B cell (primary cell): Measurements from ENCODE around the gene MRPL4.

Source experiments
- EZH2 ChIP-seq: IDR thresholded peaks from 2 replicates; pipeline ENCODE4 v1.6.1; 2012; ENCODE audit warnings: borderline replicate concordance, low read depth, mild to moderate bottlenecking, moderate library complexity, low read length; ENCODE audit not compliant: insufficient read depth, poor library complexity, severe bottlenecking
- TF ChIP-seq, protein P1 (sequence below): fragments of 200-600 bp; IDR thresholded peaks from one replicate; pipeline ENCODE4 v1.8.0; 2022; ENCODE audit warnings: antibody characterized with exemption, mild to moderate bottlenecking

DNA sequence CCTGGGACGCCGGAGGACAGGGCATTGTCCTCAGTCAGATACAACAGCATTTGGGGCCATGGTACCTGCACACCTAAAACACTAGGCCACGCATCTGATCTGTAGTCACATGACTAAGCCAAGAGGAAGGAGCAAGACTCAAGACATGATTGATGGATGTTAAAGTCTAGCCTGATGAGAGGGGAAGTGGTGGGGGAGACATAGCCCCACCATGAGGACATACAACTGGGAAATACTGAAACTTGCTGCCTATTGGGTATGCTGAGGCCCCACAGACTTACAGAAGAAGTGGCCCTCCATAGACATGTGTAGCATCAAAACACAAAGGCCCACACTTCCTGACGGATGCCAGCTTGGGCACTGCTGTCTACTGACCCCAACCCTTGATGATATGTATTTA is 33.4 kb downstream of the MRPL4 start:
- TF ChIP-seq, protein P1, sequence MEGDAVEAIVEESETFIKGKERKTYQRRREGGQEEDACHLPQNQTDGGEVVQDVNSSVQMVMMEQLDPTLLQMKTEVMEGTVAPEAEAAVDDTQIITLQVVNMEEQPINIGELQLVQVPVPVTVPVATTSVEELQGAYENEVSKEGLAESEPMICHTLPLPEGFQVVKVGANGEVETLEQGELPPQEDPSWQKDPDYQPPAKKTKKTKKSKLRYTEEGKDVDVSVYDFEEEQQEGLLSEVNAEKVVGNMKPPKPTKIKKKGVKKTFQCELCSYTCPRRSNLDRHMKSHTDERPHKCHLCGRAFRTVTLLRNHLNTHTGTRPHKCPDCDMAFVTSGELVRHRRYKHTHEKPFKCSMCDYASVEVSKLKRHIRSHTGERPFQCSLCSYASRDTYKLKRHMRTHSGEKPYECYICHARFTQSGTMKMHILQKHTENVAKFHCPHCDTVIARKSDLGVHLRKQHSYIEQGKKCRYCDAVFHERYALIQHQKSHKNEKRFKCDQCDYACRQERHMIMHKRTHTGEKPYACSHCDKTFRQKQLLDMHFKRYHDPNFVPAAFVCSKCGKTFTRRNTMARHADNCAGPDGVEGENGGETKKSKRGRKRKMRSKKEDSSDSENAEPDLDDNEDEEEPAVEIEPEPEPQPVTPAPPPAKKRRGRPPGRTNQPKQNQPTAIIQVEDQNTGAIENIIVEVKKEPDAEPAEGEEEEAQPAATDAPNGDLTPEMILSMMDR, result no peak
- no peak for TF ChIP-seq EZH2
